GM18508 (cell line): ENCODE measurements around the gene CARD18.

ENCODE experiments used
- ATAC-seq: cut with Tn5 transposase; IDR thresholded peaks from one replicate; pipeline ENCODE4 v1.9.1; 2021; ENCODE audit warnings: moderate number of reproducible peaks; ENCODE audit not compliant: insufficient read depth, unreplicated experiment

CARD18 gene

DNA sequence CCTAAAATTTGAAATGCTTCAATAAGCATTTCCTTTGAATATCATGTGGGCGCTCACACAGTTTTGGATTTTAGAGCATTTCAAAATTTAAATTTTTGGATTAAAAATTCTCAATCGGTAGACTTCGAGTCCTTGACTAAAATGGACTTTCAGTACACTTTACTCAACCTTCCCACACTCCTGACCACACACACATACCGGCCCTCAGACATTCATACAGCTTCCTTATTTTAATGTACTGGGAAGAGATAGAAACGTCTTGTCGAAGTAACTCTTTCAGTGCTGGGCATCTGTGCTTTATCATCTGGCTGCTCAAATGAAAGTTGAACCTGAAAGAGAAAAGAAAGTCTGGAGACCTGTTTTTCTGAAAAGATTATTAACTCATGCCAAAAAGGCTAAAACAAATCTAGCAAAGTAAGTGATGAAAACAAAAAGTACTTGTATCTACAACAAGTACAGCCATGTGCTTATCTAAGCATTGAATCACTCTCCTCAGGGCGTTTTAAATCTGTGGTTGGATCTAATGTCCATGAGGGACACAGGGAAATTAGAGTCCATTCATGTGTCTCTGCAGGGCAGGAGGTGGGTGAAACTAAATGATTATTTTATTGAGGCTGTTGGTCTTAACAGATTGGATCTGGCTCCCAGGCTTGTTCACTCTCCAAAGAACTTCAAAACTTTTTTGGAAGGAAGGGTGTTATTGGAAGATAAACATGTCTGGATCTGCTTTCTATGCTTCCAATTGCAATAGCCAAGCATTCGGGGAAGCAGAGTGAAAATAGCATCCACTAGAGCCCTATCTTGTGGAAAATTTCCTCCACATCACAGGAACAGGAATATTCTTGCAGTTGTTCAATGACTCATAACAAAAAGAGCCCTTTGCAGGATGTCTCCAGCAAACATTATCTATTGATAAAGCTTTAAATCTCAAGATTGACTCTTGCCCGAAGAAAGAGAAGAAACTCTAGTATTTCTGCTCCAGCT, 47.0 kb downstream of the CARD18 start:
- ATAC-seq: no peak
